HepG2 (cell line): Measurements from ENCODE around the gene GPR62. TPM values are rescaled to one million over a fixed set of nuclear protein-coding genes. Genes with fewer than 3 reads are reported as not detected.

Source experiments
- ARID2 ChIP-seq: sonication (generic); formaldehyde crosslinking; IDR thresholded peaks from 2 replicates; pipeline ENCODE4 v1.8.1; 2022; ENCODE audit warnings: mild to moderate bottlenecking, missing genetic modification reagents, borderline replicate concordance
- ATF7-NPFF ChIP-seq: sonication (generic); formaldehyde crosslinking; IDR thresholded peaks from 2 replicates; pipeline ENCODE4 v1.8.1; 2023; ENCODE audit warnings: mild to moderate bottlenecking, low read depth, missing genetic modification reagents, moderate library complexity
- HNF4G ChIP-seq, 2 experiments: sonication (generic) in 1 of 2; formaldehyde crosslinking in 1 of 2; IDR thresholded peaks; 2 replicates each; pipeline versions ENCODE4 v1.4.0 to v1.6.1; 2011 to 2020; ENCODE audit warnings: borderline replicate concordance in 2 of 2, low read depth in 2 of 2, mild to moderate bottlenecking in 2 of 2, low read length in 1 of 2, missing genetic modification reagents in 1 of 2, moderate library complexity in 1 of 2
- ISL2 ChIP-seq: sonication (generic); formaldehyde crosslinking; IDR thresholded peaks from 2 replicates; pipeline ENCODE4 v1.5.0; 2020; ENCODE audit warnings: missing genetic modification reagents
- JUND ChIP-seq: sonication (generic); formaldehyde crosslinking; IDR thresholded peaks from 2 replicates; pipeline ENCODE4 v1.8.0; 2022; ENCODE audit warnings: mild to moderate bottlenecking, missing genetic modification reagents
- MTA1 ChIP-seq: sonication (generic); formaldehyde crosslinking; IDR thresholded peaks from 2 replicates; pipeline ENCODE4 v1.4.0; 2020; ENCODE audit warnings: missing genetic modification reagents, mild to moderate bottlenecking, borderline replicate concordance
- NFE2L1 ChIP-seq: sonication (generic); formaldehyde crosslinking; IDR thresholded peaks from 2 replicates; pipeline ENCODE4 v1.4.0; 2020; ENCODE audit warnings: missing genetic modification reagents, mild to moderate bottlenecking, borderline replicate concordance
- NFIB ChIP-seq: sonication (generic); formaldehyde crosslinking; IDR thresholded peaks from 2 replicates; pipeline ENCODE4 v1.9.0; 2021; ENCODE audit warnings: missing genetic modification reagents, mild to moderate bottlenecking, borderline replicate concordance
- NRL ChIP-seq: sonication (generic); formaldehyde crosslinking; IDR thresholded peaks from 2 replicates; pipeline ENCODE4 v1.5.0; 2020; ENCODE audit warnings: missing genetic modification reagents, mild to moderate bottlenecking, moderate library complexity, borderline replicate concordance
- PHF8 ChIP-seq: sonication (generic); formaldehyde crosslinking; IDR thresholded peaks from 2 replicates; pipeline ENCODE4 v1.5.0; 2020; ENCODE audit warnings: missing genetic modification reagents
- POLR2AphosphoS5 ChIP-seq: IDR thresholded peaks from 2 replicates; pipeline ENCODE4 v1.6.1; 2012; ENCODE audit warnings: low read depth, low read length
- RFX3 ChIP-seq: IDR thresholded peaks from 2 replicates; pipeline ENCODE4 v1.6.1; 2016; ENCODE audit warnings: missing biosample characterization, missing genetic modification reagents
- SMAD3 ChIP-seq: sonication (generic); formaldehyde crosslinking; IDR thresholded peaks from 2 replicates; pipeline ENCODE4 v1.4.0; 2020; ENCODE audit warnings: missing genetic modification reagents
- STAG1 ChIP-seq: sonication (generic); formaldehyde crosslinking; IDR thresholded peaks from 2 replicates; pipeline ENCODE4 v1.4.0; 2020; ENCODE audit warnings: missing genetic modification reagents
- ZBTB7B ChIP-seq: sonication (generic); formaldehyde crosslinking; IDR thresholded peaks from 2 replicates; pipeline ENCODE4 v1.4.0; 2020; ENCODE audit warnings: missing genetic modification reagents
- ZFP82 ChIP-seq: sonication (generic); formaldehyde crosslinking; IDR thresholded peaks from 2 replicates; pipeline ENCODE4 v1.5.1; 2020; ENCODE audit warnings: mild to moderate bottlenecking, missing genetic modification reagents, borderline replicate concordance
- ZNF136 ChIP-seq: sonication (generic); formaldehyde crosslinking; IDR thresholded peaks from 2 replicates; pipeline ENCODE4 v1.8.1; 2022; ENCODE audit warnings: low read depth, mild to moderate bottlenecking, moderate library complexity, missing genetic modification reagents
- ZNF282 ChIP-seq: fragments of 450-650 bp; IDR thresholded peaks from 2 replicates; pipeline ENCODE4 v1.6.1; 2018; ENCODE audit not compliant: partially characterized antibody
- ZNF33A ChIP-seq: sonication (generic); formaldehyde crosslinking; IDR thresholded peaks from 2 replicates; pipeline ENCODE4 v1.5.1; 2020; ENCODE audit warnings: missing genetic modification reagents, mild to moderate bottlenecking, moderate library complexity, borderline replicate concordance
- ZNF343 ChIP-seq: sonication (generic); formaldehyde crosslinking; IDR thresholded peaks from 2 replicates; pipeline ENCODE4 v1.4.0; 2020; ENCODE audit warnings: mild to moderate bottlenecking, missing genetic modification reagents
- ZNF530 ChIP-seq: sonication (generic); formaldehyde crosslinking; IDR thresholded peaks from 2 replicates; pipeline ENCODE4 v1.5.0; 2020; ENCODE audit warnings: low read depth, mild to moderate bottlenecking, missing genetic modification reagents
- ZNF768 ChIP-seq: sonication (generic); formaldehyde crosslinking; IDR thresholded peaks from 2 replicates; pipeline ENCODE4 v1.4.0; 2020; ENCODE audit warnings: missing genetic modification reagents
- ZSCAN29 ChIP-seq: sonication (generic); formaldehyde crosslinking; conservative IDR thresholded peaks from 2 replicates; pipeline ENCODE4 v1.4.0; 2020; ENCODE audit warnings: mild to moderate bottlenecking, missing genetic modification reagents
- polyA plus RNA-seq, 8 experiments: library from polyadenylated mRNA; depleted of rRNA in 3 of 8; stranded (reverse) in 7 of 8; unstranded in 1 of 8; fragments of >200 nt; fragmentation: Illumina TruSeq in 4 of 8; extraction: Trizol in 4 of 8; gene quantifications; 2 replicates each; pipeline versions ENCODE4 v1.2.1 to v1.2.3, GENCODE V29; 2011 to 2016; ENCODE audit warnings: low read depth in 4 of 8, missing spikeins in 1 of 8, mixed read lengths in 1 of 8; ENCODE audit not compliant: insufficient read depth in 1 of 8
- total RNA-seq, 5 experiments: library from RNA; depleted of rRNA; stranded (reverse); fragments of >200 nt; fragmentation: Illumina TruSeq; extraction: Trizol; gene quantifications; 2 replicates each; pipeline ENCODE4 v1.2.3, GENCODE V29; 2016; ENCODE audit warnings: low read depth in 1 of 5
- TF ChIP-seq, protein P1 (sequence below): IDR thresholded peaks from 2 replicates; pipeline ENCODE4 v1.6.1; 2012; ENCODE audit warnings: inconsistent platforms
- TF ChIP-seq, protein P2 (sequence below): sonication (generic); formaldehyde crosslinking; IDR thresholded peaks from 2 replicates; pipeline ENCODE4 v1.4.0; 2020; ENCODE audit warnings: mild to moderate bottlenecking, missing genetic modification reagents, borderline replicate concordance

Gene GPR62
- total and polyA plus RNA-seq, 2 of the 13 experiments (the other 11 are each of a cell fraction or from before 2014, with no cell fraction given), result not detected

DNA sequence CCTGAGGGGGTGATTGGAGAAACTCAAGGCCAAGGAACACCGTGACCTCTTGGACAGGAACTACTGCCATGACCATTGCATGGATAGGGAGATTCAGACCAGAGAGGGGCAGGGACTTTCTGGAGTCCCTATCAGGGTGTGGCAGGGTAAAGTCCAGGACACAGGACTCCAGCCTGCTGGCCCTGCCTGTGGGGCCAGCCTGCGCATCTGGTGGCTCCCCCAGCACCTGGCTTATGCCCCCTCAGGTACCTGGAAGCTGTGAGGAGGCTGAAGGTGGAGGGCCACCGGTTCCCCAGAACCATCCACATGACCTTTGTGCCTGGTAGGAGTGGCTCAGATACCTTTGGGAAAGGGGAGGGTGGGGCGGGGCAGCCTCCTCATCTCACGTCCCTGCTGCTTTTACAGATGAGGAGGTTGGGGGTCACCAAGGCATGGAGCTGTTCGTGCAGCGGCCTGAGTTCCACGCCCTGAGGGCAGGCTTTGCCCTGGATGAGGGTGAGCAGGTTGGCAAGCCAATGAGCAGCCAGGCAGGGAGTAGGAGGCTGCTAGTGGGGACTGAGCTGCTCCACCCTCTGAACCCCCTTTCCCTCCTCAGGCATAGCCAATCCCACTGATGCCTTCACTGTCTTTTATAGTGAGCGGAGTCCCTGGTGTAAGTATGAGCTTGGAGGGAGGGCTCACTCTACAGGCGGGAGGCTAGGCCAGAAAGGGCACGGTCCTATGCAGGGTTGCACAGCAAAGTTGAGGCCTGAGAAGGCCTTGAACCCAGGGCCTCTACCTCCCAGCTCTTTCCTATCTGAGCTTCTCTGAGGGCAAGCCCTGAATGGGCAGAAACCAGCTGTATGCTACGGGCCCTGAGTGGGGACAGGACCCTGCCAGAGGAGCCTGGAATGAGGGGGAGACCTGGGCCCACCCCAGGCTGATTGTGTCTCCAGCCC lies 31.1 kb downstream of the GPR62 start (continued):
- TF ChIP-seq ZNF282, result no peak
- no peak for TF ChIP-seq ARID2 (CRISPR knock-in tag)
- TF ChIP-seq, protein P1, sequence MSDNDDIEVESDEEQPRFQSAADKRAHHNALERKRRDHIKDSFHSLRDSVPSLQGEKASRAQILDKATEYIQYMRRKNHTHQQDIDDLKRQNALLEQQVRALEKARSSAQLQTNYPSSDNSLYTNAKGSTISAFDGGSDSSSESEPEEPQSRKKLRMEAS, result peak; percentile 13; the same call in 1 of the 2 replicates
- no peak for TF ChIP-seq ZNF530 (CRISPR knock-in tag)
- peak; percentile 64 for TF ChIP-seq HNF4G (IDR thresholded peaks at IDR 0.05; ENCODE audit: borderline replicate concordance, low read depth, low read length)
- no peak for TF ChIP-seq HNF4G (CRISPR knock-in tag; IDR thresholded peaks at IDR 0.05; ENCODE audit: borderline replicate concordance, low read depth)
- TF ChIP-seq ZNF768 (CRISPR knock-in tag), result peak; percentile 90
- TF ChIP-seq ZNF136 (CRISPR knock-in tag), result no peak
- TF ChIP-seq ATF7-NPFF, result no peak
- TF ChIP-seq ZBTB7B (CRISPR knock-in tag), result 0 out of 2 replicates have a peak, but pooled peaks have one; percentile 47
- TF ChIP-seq ZNF33A (CRISPR knock-in tag), result no peak
- no peak for TF ChIP-seq STAG1
- TF ChIP-seq ZNF343 (CRISPR knock-in tag), result no peak
- no peak for TF ChIP-seq JUND (CRISPR knock-in tag)
- no peak for TF ChIP-seq ZFP82
- TF ChIP-seq PHF8, result no peak
- 0 out of 2 replicates have a peak, but pooled peaks have one; percentile 6 for TF ChIP-seq POLR2AphosphoS5
- no peak for TF ChIP-seq ISL2 (CRISPR knock-in tag)
- no peak for TF ChIP-seq NRL
- no peak for TF ChIP-seq MTA1 (CRISPR knock-in tag)
- TF ChIP-seq RFX3, result no peak
- TF ChIP-seq SMAD3 (CRISPR knock-in tag), result no peak
- TF ChIP-seq ZSCAN29 (CRISPR knock-in tag), result no peak
- TF ChIP-seq, protein P2, sequence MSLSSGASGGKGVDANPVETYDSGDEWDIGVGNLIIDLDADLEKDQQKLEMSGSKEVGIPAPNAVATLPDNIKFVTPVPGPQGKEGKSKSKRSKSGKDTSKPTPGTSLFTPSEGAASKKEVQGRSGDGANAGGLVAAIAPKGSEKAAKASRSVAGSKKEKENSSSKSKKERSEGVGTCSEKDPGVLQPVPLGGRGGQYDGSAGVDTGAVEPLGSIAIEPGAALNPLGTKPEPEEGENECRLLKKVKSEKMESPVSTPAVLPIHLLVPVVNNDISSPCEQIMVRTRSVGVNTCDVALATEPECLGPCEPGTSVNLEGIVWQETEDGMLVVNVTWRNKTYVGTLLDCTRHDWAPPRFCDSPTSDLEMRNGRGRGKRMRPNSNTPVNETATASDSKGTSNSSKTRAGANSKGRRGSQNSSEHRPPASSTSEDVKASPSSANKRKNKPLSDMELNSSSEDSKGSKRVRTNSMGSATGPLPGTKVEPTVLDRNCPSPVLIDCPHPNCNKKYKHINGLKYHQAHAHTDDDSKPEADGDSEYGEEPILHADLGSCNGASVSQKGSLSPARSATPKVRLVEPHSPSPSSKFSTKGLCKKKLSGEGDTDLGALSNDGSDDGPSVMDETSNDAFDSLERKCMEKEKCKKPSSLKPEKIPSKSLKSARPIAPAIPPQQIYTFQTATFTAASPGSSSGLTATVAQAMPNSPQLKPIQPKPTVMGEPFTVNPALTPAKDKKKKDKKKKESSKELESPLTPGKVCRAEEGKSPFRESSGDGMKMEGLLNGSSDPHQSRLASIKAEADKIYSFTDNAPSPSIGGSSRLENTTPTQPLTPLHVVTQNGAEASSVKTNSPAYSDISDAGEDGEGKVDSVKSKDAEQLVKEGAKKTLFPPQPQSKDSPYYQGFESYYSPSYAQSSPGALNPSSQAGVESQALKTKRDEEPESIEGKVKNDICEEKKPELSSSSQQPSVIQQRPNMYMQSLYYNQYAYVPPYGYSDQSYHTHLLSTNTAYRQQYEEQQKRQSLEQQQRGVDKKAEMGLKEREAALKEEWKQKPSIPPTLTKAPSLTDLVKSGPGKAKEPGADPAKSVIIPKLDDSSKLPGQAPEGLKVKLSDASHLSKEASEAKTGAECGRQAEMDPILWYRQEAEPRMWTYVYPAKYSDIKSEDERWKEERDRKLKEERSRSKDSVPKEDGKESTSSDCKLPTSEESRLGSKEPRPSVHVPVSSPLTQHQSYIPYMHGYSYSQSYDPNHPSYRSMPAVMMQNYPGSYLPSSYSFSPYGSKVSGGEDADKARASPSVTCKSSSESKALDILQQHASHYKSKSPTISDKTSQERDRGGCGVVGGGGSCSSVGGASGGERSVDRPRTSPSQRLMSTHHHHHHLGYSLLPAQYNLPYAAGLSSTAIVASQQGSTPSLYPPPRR (CRISPR knock-in tag), result no peak
- TF ChIP-seq NFIB (CRISPR knock-in tag), result no peak
- no peak for TF ChIP-seq NFE2L1 (CRISPR knock-in tag)
